HL-60 (cell line): ENCODE measurements around the gene FOXJ3.
A peak's percentile ranks its signal among the peaks of the same experiment; 100 is the strongest.

Source experiments
- DNase-seq, 2 experiments: peaks; one replicate each; pipeline ENCODE4 v3.0.0-alpha.2; 2010 to 2020; ENCODE audit warnings: low read depth in 1 of 2, low spot score in 1 of 2
- H3K27ac ChIP-seq: fragments of 250-450 bp; sonication (Bioruptor Pico); replicated peaks from 2 replicates; pipeline ENCODE4 v1.5.1; 2020; ENCODE audit warnings: mild to moderate bottlenecking, moderate library complexity
- H3K27me3 ChIP-seq: fragments of 250-450 bp; sonication (Bioruptor Pico); 2 replicates; pipeline ENCODE4 v1.5.1; 2021; ENCODE audit warnings: mild to moderate bottlenecking, moderate library complexity; ENCODE audit not compliant: insufficient read depth, poor library complexity, severe bottlenecking
- H3K4me3 ChIP-seq: replicated peaks from 2 replicates; pipeline ENCODE4 v1.5.1; 2011; ENCODE audit warnings: mild to moderate bottlenecking, control low read depth, low read length; ENCODE audit not compliant: insufficient read depth
- CTCF ChIP-seq: IDR thresholded peaks from one replicate; pipeline ENCODE4 v1.5.1; 2011; ENCODE audit warnings: low read length, control low read depth, inconsistent platforms; ENCODE audit not compliant: insufficient read depth
- GABPA ChIP-seq: IDR thresholded peaks from 2 replicates; pipeline ENCODE4 v1.6.1; 2012; ENCODE audit warnings: low read depth
- POLR2AphosphoS5 ChIP-seq: IDR thresholded peaks from 2 replicates; pipeline ENCODE4 v1.6.1; 2012; ENCODE audit warnings: low read depth
- REST ChIP-seq: IDR thresholded peaks from 2 replicates; pipeline ENCODE4 v1.6.1; 2012; ENCODE audit warnings: low read depth; ENCODE audit not compliant: insufficient replicate concordance
- SPI1 ChIP-seq: IDR thresholded peaks from 2 replicates; pipeline ENCODE4 v1.6.1; 2012; ENCODE audit warnings: low read depth, mild to moderate bottlenecking, borderline replicate concordance

The FOXJ3 gene

GRCh38 chr1:42137766-42138165, 197.3 kb downstream of the FOXJ3 start:
- H3K4me3 ChIP-seq = no peak overlapping the region
- TF ChIP-seq REST = no peak
- TF ChIP-seq GABPA = no peak
- no peak for TF ChIP-seq POLR2AphosphoS5
- no peak for TF ChIP-seq CTCF
- TF ChIP-seq SPI1 = no peak
- DNase-seq = no peak

GRCh38 chr1:42136466-42136865, 198.6 kb downstream of the FOXJ3 start:
- Histone ChIP-seq H3K4me3 (no peak overlapping the region), H3K27me3 (no peaks in the 10 kb centered on the region), H3K27ac (no peak overlapping the region)
- peak in 1 of 2 experiments; percentile 58 for DNase-seq
- TF ChIP-seq POLR2AphosphoS5 (no peak), REST (no peak), SPI1 (peak; percentile 43; the same call in 1 of the 2 replicates), GABPA (no peak), CTCF (no peak)

More at GRCh38 chr1:42137766-42138165, 197.3 kb downstream of the FOXJ3 start:
- H3K27me3 ChIP-seq = no peaks in the 10 kb centered on the region
- no peak overlapping the region for H3K27ac ChIP-seq

DNA sequence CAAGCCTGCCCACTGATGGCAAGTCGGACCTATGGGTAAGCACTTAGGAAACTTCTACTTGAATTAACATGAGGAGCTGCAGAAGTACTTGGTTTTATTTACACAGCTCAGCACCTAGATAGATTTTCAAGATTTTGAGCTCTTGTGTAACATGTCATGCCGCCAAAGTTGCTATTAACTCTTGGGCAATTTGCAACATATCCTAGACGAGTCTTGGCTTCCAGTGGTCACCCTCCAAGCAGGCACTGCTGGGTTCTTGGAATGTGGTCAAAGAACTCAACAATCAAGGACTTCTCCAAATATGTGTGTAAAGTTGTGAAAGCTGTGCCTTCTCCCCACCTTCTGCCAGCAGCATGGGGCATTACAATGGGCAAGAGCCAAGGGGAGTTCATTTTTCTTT, 199.6 kb downstream of the FOXJ3 start:
- H3K27ac ChIP-seq = 0 out of 2 replicates have a peak overlapping the region, but pooled peaks have one; percentile 7
- no peaks in the 10 kb centered on the region for H3K27me3 ChIP-seq
- no peak overlapping the region for H3K4me3 ChIP-seq
- DNase-seq = peak in 1 of 2 experiments; percentile 68
- TF ChIP-seq CTCF (no peak), SPI1 (peak; percentile 30; the same call in 1 of the 2 replicates)

- H3K4me3 ChIP-seq = no peak overlapping the region
- TF ChIP-seq SPI1 (no peak), REST (no peak), POLR2AphosphoS5 (no peak), GABPA (no peak), CTCF (no peak)
- no peak overlapping the region for H3K27ac ChIP-seq
- no peaks in the 10 kb centered on the region for H3K27me3 ChIP-seq
- DNase-seq = no peak
These were observed 201.1 kb downstream of the FOXJ3 start for GRCh38 chr1:42133809-42134526.
